ENCODE measurements around the gene NRDC. TPM values are rescaled to one million over a fixed set of nuclear protein-coding genes. Genes with fewer than 3 reads are reported as not detected.

NRDC gene
- total and polyA plus RNA-seq, 10 of the 15 experiments (the other 5 are each of a cell fraction or from before 2014, with no cell fraction given) = 50.1 to 134 (median 90.4) TPM

MicroRNAs within 50 kb of the gene (microRNA counts, 767-probe panel; counts per million panel counts)
- 516 counts per million, percentile 8 among the panel's probes with 10 or more counts for microRNA hsa-miR-761

Small RNA genes lying within 50 kb of the gene (microRNA-seq; reads per million reads assigned to microRNA genes)
- not detected for gene MIR761

Small RNA genes lying within 50 kb of the gene (small RNA-seq; reads per million reads assigned to genes)
- not detected for gene AL050343.2

Other genes with a start within 250 kb of the NRDC start
- 0.22 and 0.28 TPM in 2 replicates for gene RAB3B, start 112.0 kb upstream of the NRDC start, total RNA-seq (2014; rRNA removed)
- 0.28 and 0.31 TPM in 2 replicates for gene RAB3B, start 112.0 kb upstream of the NRDC start, total RNA-seq (2014; rRNA removed; fragmentation: Illumina TruSeq; extraction: Trizol)
- 0.21 and 0.28 TPM in 2 replicates for gene RAB3B, start 112.0 kb upstream of the NRDC start, total RNA-seq (2021)
- gene RAB3B, start 112.0 kb upstream of the NRDC start, polyA plus RNA-seq (2011; rRNA removed) = 0.26 and 0.29 TPM in 2 replicates
- gene RAB3B, start 112.0 kb upstream of the NRDC start, polyA plus RNA-seq (2014; fragmentation: Illumina TruSeq; extraction: Trizol) = 0.32 and 0.35 TPM in 2 replicates
- gene RAB3B, start 112.0 kb upstream of the NRDC start, polyA plus RNA-seq (2014; fragmentation: Nextera tagmentation; extraction: Ambion mirVana) = under 1 TPM; 0.05 to 0.11 TPM
- gene RAB3B, start 112.0 kb upstream of the NRDC start, polyA plus RNA-seq (2014; rRNA removed) = 0.20 and 0.24 TPM in 2 replicates
- under 1 TPM; 0.09 to 0.13 TPM for gene RAB3B, start 112.0 kb upstream of the NRDC start, polyA plus RNA-seq (2016; fragmentation: Nextera tagmentation; extraction: Ambion mirVana)
- 14.8 and 17.2 TPM in 2 replicates for gene KTI12, start 155.1 kb upstream of the NRDC start, total RNA-seq (2014; rRNA removed)
- gene KTI12, start 155.1 kb upstream of the NRDC start, total RNA-seq (2014; rRNA removed; fragmentation: Illumina TruSeq; extraction: Trizol) = 7.3 and 7.8 TPM in 2 replicates
- gene KTI12, start 155.1 kb upstream of the NRDC start, total RNA-seq (2021) = 18.5 and 20.4 TPM in 2 replicates
- 15.4 and 18.0 TPM in 2 replicates for gene KTI12, start 155.1 kb upstream of the NRDC start, polyA plus RNA-seq (2011; rRNA removed)
- gene KTI12, start 155.1 kb upstream of the NRDC start, polyA plus RNA-seq (2014; fragmentation: Illumina TruSeq; extraction: Trizol) = 6.3 and 9.3 TPM in 2 replicates
- 1 to 10 TPM; 2.7 to 6.7 TPM for gene KTI12, start 155.1 kb upstream of the NRDC start, polyA plus RNA-seq (2014; fragmentation: Nextera tagmentation; extraction: Ambion mirVana)
- gene KTI12, start 155.1 kb upstream of the NRDC start, polyA plus RNA-seq (2014; rRNA removed) = 22.1 and 22.9 TPM in 2 replicates
- 10 to 100 TPM; 25.7 to 32.4 TPM for gene KTI12, start 155.1 kb upstream of the NRDC start, polyA plus RNA-seq (2016; fragmentation: Nextera tagmentation; extraction: Ambion mirVana)
- gene TXNDC12, start 176.5 kb upstream of the NRDC start, total RNA-seq (2014; rRNA removed) = 18.2 and 20.3 TPM in 2 replicates
- gene TXNDC12, start 176.5 kb upstream of the NRDC start, total RNA-seq (2014; rRNA removed; fragmentation: Illumina TruSeq; extraction: Trizol) = 12.5 and 14.6 TPM in 2 replicates
- 27.4 and 29.8 TPM in 2 replicates for gene TXNDC12, start 176.5 kb upstream of the NRDC start, total RNA-seq (2021)
- 29.9 and 35.5 TPM in 2 replicates for gene TXNDC12, start 176.5 kb upstream of the NRDC start, polyA plus RNA-seq (2011; rRNA removed)
- gene TXNDC12, start 176.5 kb upstream of the NRDC start, polyA plus RNA-seq (2014; fragmentation: Illumina TruSeq; extraction: Trizol) = 13.2 and 14.2 TPM in 2 replicates
- 10 to 100 TPM in 1 of 2 experiments, 1 to 10 TPM in 1; 6.7 to 16.6 TPM for gene TXNDC12, start 176.5 kb upstream of the NRDC start, polyA plus RNA-seq (2014; fragmentation: Nextera tagmentation; extraction: Ambion mirVana)
- gene TXNDC12, start 176.5 kb upstream of the NRDC start, polyA plus RNA-seq (2014; rRNA removed) = 15.6 and 17.2 TPM in 2 replicates
- gene TXNDC12, start 176.5 kb upstream of the NRDC start, polyA plus RNA-seq (2016; fragmentation: Nextera tagmentation; extraction: Ambion mirVana) = 10 to 100 TPM; 40.3 to 41.7 TPM
- 25.0 and 37.9 TPM in 2 replicates for gene BTF3L4, start 177.6 kb upstream of the NRDC start, total RNA-seq (2014; rRNA removed)
- 55.3 and 58.2 TPM in 2 replicates for gene BTF3L4, start 177.6 kb upstream of the NRDC start, total RNA-seq (2014; rRNA removed; fragmentation: Illumina TruSeq; extraction: Trizol)
- gene BTF3L4, start 177.6 kb upstream of the NRDC start, total RNA-seq (2021) = 36.3 and 36.6 TPM in 2 replicates
- gene BTF3L4, start 177.6 kb upstream of the NRDC start, polyA plus RNA-seq (2011; rRNA removed) = 73.6 and 119 TPM in 2 replicates
- gene BTF3L4, start 177.6 kb upstream of the NRDC start, polyA plus RNA-seq (2014; fragmentation: Illumina TruSeq; extraction: Trizol) = 76.3 and 91.5 TPM in 2 replicates
- 10 to 100 TPM; 61.1 to 72.7 TPM for gene BTF3L4, start 177.6 kb upstream of the NRDC start, polyA plus RNA-seq (2014; fragmentation: Nextera tagmentation; extraction: Ambion mirVana)
- gene BTF3L4, start 177.6 kb upstream of the NRDC start, polyA plus RNA-seq (2014; rRNA removed) = 39.9 and 48.8 TPM in 2 replicates
- gene BTF3L4, start 177.6 kb upstream of the NRDC start, polyA plus RNA-seq (2016; fragmentation: Nextera tagmentation; extraction: Ambion mirVana) = 10 to 100 TPM; 72.4 to 76.9 TPM

Measured in GM12878 (cell line).